ENCODE measurements around the gene HECTD4.

- TF ChIP-seq ZNF114 (CRISPR knock-in tag; IDR thresholded peaks at IDR 0.05) (no peak), CTCF (conservative IDR thresholded peaks at IDR 0.05; ENCODE audit: low read depth in 2 of 2) (no peak), EZH2 (IDR thresholded peaks at IDR 0.05; ENCODE audit: low read depth, unreplicated experiment) (no peak), JUNB (IDR thresholded peaks at IDR 0.05; ENCODE audit: unreplicated experiment) (no peak), CREB1 (CRISPR knock-in tag; IDR thresholded peaks at IDR 0.05; ENCODE audit: low read depth) (no peak), REST (IDR thresholded peaks at IDR 0.05; ENCODE audit: unreplicated experiment) (no peak), POLR2AphosphoS5 (IDR thresholded peaks at IDR 0.05; ENCODE audit: low read depth) (no peak), ETS1 (IDR thresholded peaks at IDR 0.05) (no peak), EZH2phosphoT487 (IDR thresholded peaks at IDR 0.05; ENCODE audit: unreplicated experiment) (no peak), ZNF331 (CRISPR knock-in tag; IDR thresholded peaks at IDR 0.05; ENCODE audit: low read depth) (no peak), ZNF462 (CRISPR knock-in tag; IDR thresholded peaks at IDR 0.05) (no peak), STAT1 (IDR thresholded peaks at IDR 0.05; ENCODE audit: unreplicated experiment) (no peak)
Observed at GRCh38 chr12:112427760-112428159, 45.5 kb upstream of the HECTD4 start.

Measured in GM23338 (cell line).